HCT116 (cell line): ENCODE measurements around the gene TMEM178B. TPM values are rescaled to one million over a fixed set of nuclear protein-coding genes. Genes with fewer than 3 reads are reported as not detected.

Source experiments
- ATAC-seq: fragments of 200-7000 bp; cut with Tn5 transposase; 2 replicates; pipeline ENCODE4 v1.9.1; 2020; ENCODE audit warnings: mild to moderate bottlenecking, moderate library complexity
- BruUV-seq: library from RNA; stranded (reverse); fragments of 400-500 nt; replicated peaks from 2 replicates; lab custom pipeline; 2021; lab: Mats Ljungman, UMichigan
- CTCF ChIA-PET: fragments of 300-600 bp; sonication (Branson Sonifier 250); formaldehyde crosslinking; loops from one replicate; lab custom pipeline; 2021; ENCODE audit warnings: antibody characterized with exemption; lab: Charles Lee
- POLR2A ChIA-PET: fragments of 300-600, 350-600 bp; sonication (Branson Sonifier 250); formaldehyde crosslinking; loops from one replicate; lab custom pipeline; 2021; ENCODE audit warnings: antibody characterized with exemption; lab: Charles Lee
- RAD21 ChIA-PET, 2 experiments: fragments of 300-600 bp; sonication (Branson Sonifier 250); formaldehyde crosslinking; loops; one replicate each; lab custom pipeline; 2023; ENCODE audit warnings: low total read pairs in 2 of 2; ENCODE audit not compliant: uncharacterized antibody in 2 of 2, unreplicated experiment in 2 of 2, low non-redundant PET in 1 of 2; lab: Charles Lee
- DNase-seq: peaks from one replicate; pipeline ENCODE4 v3.0.0-alpha.2; 2010; ENCODE audit warnings: low read depth, low spot score
- H2AFZ ChIP-seq: fragments of 200-600 bp; shearing (Covaris generic), sonication (generic); 2 replicates; pipeline ENCODE4 v1.6.1; 2017; ENCODE audit warnings: low read depth, mixed run types, mixed read lengths, antibody characterized with exemption, low read length; ENCODE audit not compliant: poor library complexity, severe bottlenecking
- H3K27ac ChIP-seq: 2 replicates; pipeline ENCODE4 v1.5.1; 2012; ENCODE audit warnings: low read depth, low read length
- H3K27me3 ChIP-seq: fragments of 200-600 bp; sonication (generic); 2 replicates; pipeline ENCODE4 v1.6.1; 2016; ENCODE audit warnings: mixed run types, low read length, mixed read lengths; ENCODE audit not compliant: insufficient read depth
- H3K36me3 ChIP-seq, 2 experiments: fragments of 200-500 bp in 1 of 2; fragments of 200-600 bp in 1 of 2; sonication (Bioruptor generic) in 1 of 2; sonication (generic) in 1 of 2; 2 replicates each; pipeline versions ENCODE4 v1.5.1 to v1.6.1; 2014 to 2016; ENCODE audit warnings: low read length in 2 of 2, inconsistent platforms in 1 of 2, mixed read lengths in 1 of 2, mixed run types in 1 of 2; ENCODE audit not compliant: insufficient read depth in 2 of 2, control insufficient read depth in 1 of 2
- H3K4me1 ChIP-seq, 2 experiments: fragments of 200-600 bp in 1 of 2; sonication (generic) in 1 of 2; 2 replicates each; pipeline versions ENCODE4 v1.5.1 to v1.6.1; 2012 to 2017; ENCODE audit warnings: low read length in 2 of 2, inconsistent platforms in 1 of 2, mild to moderate bottlenecking in 1 of 2, mixed read lengths in 1 of 2, mixed run types in 1 of 2, moderate library complexity in 1 of 2; ENCODE audit not compliant: insufficient read depth in 2 of 2, control insufficient read depth in 1 of 2
- H3K4me2 ChIP-seq: fragments of 200-600 bp; sonication (generic); 2 replicates; pipeline ENCODE4 v1.6.1; 2017; ENCODE audit warnings: mixed run types, low read length, mixed read lengths
- H3K4me3 ChIP-seq, 2 experiments: fragments of 200-600 bp in 1 of 2; sonication (generic) in 1 of 2; replicated peaks in 1 of 2; 2 replicates each; pipeline ENCODE4 v1.5.1; 2011 to 2016; ENCODE audit warnings: low read length in 2 of 2, control low read depth in 1 of 2, low read depth in 1 of 2, mild to moderate bottlenecking in 1 of 2, mixed read lengths in 1 of 2, mixed run types in 1 of 2
- H3K79me2 ChIP-seq: fragments of 200-600 bp; sonication (generic); 2 replicates; pipeline ENCODE4 v1.6.1; 2017; ENCODE audit warnings: mild to moderate bottlenecking, mixed run types, low read length, moderate library complexity, mixed read lengths; ENCODE audit not compliant: insufficient read depth
- H3K9ac ChIP-seq: fragments of 200-600 bp; sonication (generic); 2 replicates; pipeline ENCODE4 v1.6.1; 2016; ENCODE audit warnings: low read length, mixed read lengths
- H3K9me2 ChIP-seq: fragments of 200-600 bp; sonication (generic), shearing (Covaris generic); 2 replicates; pipeline ENCODE4 v1.6.1; 2017; ENCODE audit warnings: mixed run types, mild to moderate bottlenecking, moderate library complexity; ENCODE audit not compliant: insufficient read depth
- H3K9me3 ChIP-seq, 2 experiments: fragments of 200-500 bp in 1 of 2; fragments of 200-600 bp in 1 of 2; sonication (Bioruptor generic) in 1 of 2; sonication (generic) in 1 of 2; 2 replicates each; pipeline ENCODE4 v1.6.1; 2014 to 2017; ENCODE audit warnings: low read length in 2 of 2, mixed read lengths in 2 of 2, inconsistent platforms in 1 of 2, low read depth in 1 of 2, mild to moderate bottlenecking in 1 of 2, mixed run types in 1 of 2, moderate library complexity in 1 of 2; ENCODE audit not compliant: control insufficient read depth in 1 of 2, insufficient read depth in 1 of 2
- H4K20me1 ChIP-seq: fragments of 200-600 bp; sonication (generic), shearing (Covaris generic); 2 replicates; pipeline ENCODE4 v1.6.1; 2017; ENCODE audit warnings: mixed run types, mild to moderate bottlenecking, moderate library complexity; ENCODE audit not compliant: insufficient read depth
- CBX3 ChIP-seq: IDR thresholded peaks from 2 replicates; pipeline ENCODE4 v1.6.1; 2012; ENCODE audit warnings: low read depth
- EZH2 ChIP-seq: fragments of 200-600 bp; sonication (generic); IDR thresholded peaks from 2 replicates; pipeline ENCODE4 v1.6.1; 2017; ENCODE audit warnings: antibody characterized with exemption, mixed run types
- FOSL1 ChIP-seq: IDR thresholded peaks from 2 replicates; pipeline ENCODE4 v1.6.1; 2012; ENCODE audit warnings: low read depth
- JUND ChIP-seq: IDR thresholded peaks from 2 replicates; pipeline ENCODE4 v1.6.1; 2012
- RAD21 ChIP-seq: IDR thresholded peaks from 2 replicates; pipeline ENCODE4 v1.6.1; 2012; ENCODE audit warnings: low read depth, mild to moderate bottlenecking
- SIN3A ChIP-seq: IDR thresholded peaks from 2 replicates; pipeline ENCODE4 v1.6.1; 2012; ENCODE audit warnings: low read depth
- TCF7L2 ChIP-seq: IDR thresholded peaks from 2 replicates; pipeline ENCODE4 v1.7.0; 2011; ENCODE audit warnings: borderline replicate concordance, inconsistent platforms; ENCODE audit not compliant: insufficient read depth, insufficient read length; ENCODE audit errors: extremely low read depth
- YY1 ChIP-seq: IDR thresholded peaks from 2 replicates; pipeline ENCODE4 v1.6.1; 2011; ENCODE audit warnings: low read length, low read depth, moderate library complexity, mild to moderate bottlenecking; ENCODE audit not compliant: insufficient replicate concordance; ENCODE audit errors: extremely low read depth
- ZFX ChIP-seq: fragments of 450-650 bp; IDR thresholded peaks from 2 replicates; pipeline ENCODE4 v1.6.1; 2017
- intact Hi-C: fragments of 100-400 bp; cut with micrococcal nuclease; formaldehyde crosslinking; loops from 2 replicates; pipeline ENCODE4 v1.10.0; 2022
- total RNA-seq: library from RNA; stranded (reverse); gene quantifications from one replicate; pipeline ENCODE4 v1.2.1, GENCODE V29; 2021; ENCODE audit not compliant: unreplicated experiment
- TF ChIP-seq, protein P1 (sequence below): IDR thresholded peaks from 2 replicates; pipeline ENCODE4 v1.6.1; 2011; ENCODE audit warnings: mild to moderate bottlenecking, low read length, moderate library complexity; ENCODE audit not compliant: insufficient replicate concordance; ENCODE audit errors: extremely low read depth
- TF ChIP-seq, protein P2 (sequence below), 3 experiments: fragments of 200-600 bp in 1 of 3; sonication (generic) in 1 of 3; IDR thresholded peaks in 2 of 3; conservative IDR thresholded peaks in 1 of 3; 2 replicates each; pipeline ENCODE4 v1.5.1; 2012 to 2017; ENCODE audit warnings: low read depth in 2 of 3, low read length in 2 of 3, antibody characterized with exemption in 1 of 3, borderline replicate concordance in 1 of 3, control low read depth in 1 of 3, mild to moderate bottlenecking in 1 of 3, mixed read lengths in 1 of 3, mixed run types in 1 of 3, moderate library complexity in 1 of 3; ENCODE audit not compliant: insufficient read depth in 1 of 3
- TF ChIP-seq, protein P3 (sequence below): IDR thresholded peaks from 2 replicates; pipeline ENCODE4 v1.6.1; 2012
- TF ChIP-seq, protein P4 (sequence below): IDR thresholded peaks from 2 replicates; pipeline ENCODE4 v1.6.1; 2012

Gene TMEM178B
- total RNA-seq, 1 experiment from 2014 or later: 0.02 TPM

DNA sequence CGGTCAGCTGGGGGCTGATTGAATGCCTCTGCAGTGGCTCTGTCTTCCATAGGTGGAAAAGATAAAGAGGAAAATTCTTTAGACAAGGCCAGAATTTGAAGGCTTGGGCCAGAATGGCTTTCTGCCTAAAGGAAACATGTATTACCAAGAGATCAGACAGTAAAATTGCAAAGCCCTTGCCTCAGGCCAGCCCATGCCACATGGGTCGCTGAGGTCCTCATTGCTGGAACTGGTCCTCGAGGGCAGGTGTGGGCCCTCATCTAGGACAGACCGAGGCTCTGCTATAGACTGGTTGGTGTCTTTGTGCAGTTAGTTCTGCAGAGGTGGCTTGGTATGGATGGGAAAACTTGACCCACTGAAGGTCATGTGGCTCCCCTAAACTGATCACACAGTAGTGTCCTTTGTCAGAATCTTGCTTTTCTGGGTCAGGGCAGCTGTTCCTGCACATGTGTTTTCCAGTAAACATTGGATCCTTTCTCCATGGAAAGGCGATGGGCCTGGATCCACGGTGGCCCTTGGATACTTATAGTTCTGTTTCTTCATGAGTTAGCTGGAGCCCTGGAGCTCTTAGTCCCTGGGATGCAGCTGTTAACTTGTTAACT lies 80.4 kb downstream of the TMEM178B start:
- Histone ChIP-seq H3K79me2 (no peaks in the 10 kb centered on the region), H3K9me3 (no peaks in the 10 kb centered on the region), H3K36me3 (no peaks in the 10 kb centered on the region), H3K27me3 (0 out of 2 replicates have a peak, but pooled peaks cover 2% of the 10 kb centered on the region), H3K9ac (no peak overlapping the region), H3K4me2 (no peak overlapping the region), H3K4me1 (peaks cover 6 to 10% of the 10 kb centered on the region in 2 experiments; a peak in 3 of 4 replicates), H4K20me1 (no peaks in the 10 kb centered on the region), H3K9me2 (no peaks in the 10 kb centered on the region), H3K4me3 (no peak overlapping the region), H2AFZ (no peak overlapping the region), H3K27ac (no peak overlapping the region)
- no TSS peak for BruUV-seq
- DNase-seq (no peak), ATAC-seq (no peak)
- ChIA-PET CTCF (no interaction called here), POLR2A (no interaction called here), RAD21 (no interaction called here)
- TF ChIP-seq ZFX (no peak), TCF7L2 (no peak), YY1 (no peak), EZH2 (no peak), RAD21 (no peak), JUND (no peak), FOSL1 (no peak), CBX3 (no peak), SIN3A (no peak)
- TF ChIP-seq, protein P1, sequence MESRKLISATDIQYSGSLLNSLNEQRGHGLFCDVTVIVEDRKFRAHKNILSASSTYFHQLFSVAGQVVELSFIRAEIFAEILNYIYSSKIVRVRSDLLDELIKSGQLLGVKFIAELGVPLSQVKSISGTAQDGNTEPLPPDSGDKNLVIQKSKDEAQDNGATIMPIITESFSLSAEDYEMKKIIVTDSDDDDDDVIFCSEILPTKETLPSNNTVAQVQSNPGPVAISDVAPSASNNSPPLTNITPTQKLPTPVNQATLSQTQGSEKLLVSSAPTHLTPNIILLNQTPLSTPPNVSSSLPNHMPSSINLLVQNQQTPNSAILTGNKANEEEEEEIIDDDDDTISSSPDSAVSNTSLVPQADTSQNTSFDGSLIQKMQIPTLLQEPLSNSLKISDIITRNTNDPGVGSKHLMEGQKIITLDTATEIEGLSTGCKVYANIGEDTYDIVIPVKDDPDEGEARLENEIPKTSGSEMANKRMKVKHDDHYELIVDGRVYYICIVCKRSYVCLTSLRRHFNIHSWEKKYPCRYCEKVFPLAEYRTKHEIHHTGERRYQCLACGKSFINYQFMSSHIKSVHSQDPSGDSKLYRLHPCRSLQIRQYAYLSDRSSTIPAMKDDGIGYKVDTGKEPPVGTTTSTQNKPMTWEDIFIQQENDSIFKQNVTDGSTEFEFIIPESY: no peak
- TF ChIP-seq, protein P2, sequence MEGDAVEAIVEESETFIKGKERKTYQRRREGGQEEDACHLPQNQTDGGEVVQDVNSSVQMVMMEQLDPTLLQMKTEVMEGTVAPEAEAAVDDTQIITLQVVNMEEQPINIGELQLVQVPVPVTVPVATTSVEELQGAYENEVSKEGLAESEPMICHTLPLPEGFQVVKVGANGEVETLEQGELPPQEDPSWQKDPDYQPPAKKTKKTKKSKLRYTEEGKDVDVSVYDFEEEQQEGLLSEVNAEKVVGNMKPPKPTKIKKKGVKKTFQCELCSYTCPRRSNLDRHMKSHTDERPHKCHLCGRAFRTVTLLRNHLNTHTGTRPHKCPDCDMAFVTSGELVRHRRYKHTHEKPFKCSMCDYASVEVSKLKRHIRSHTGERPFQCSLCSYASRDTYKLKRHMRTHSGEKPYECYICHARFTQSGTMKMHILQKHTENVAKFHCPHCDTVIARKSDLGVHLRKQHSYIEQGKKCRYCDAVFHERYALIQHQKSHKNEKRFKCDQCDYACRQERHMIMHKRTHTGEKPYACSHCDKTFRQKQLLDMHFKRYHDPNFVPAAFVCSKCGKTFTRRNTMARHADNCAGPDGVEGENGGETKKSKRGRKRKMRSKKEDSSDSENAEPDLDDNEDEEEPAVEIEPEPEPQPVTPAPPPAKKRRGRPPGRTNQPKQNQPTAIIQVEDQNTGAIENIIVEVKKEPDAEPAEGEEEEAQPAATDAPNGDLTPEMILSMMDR (IDR thresholded peaks at IDR 0.05 in 2 of 3, conservative IDR thresholded peaks at IDR 0.05 in 1 of 3; ENCODE audit: borderline replicate concordance in 1 of 3, insufficient read depth in 1 of 3, low read depth in 2 of 3, low read length in 2 of 3): no peak
- TF ChIP-seq, protein P3, sequence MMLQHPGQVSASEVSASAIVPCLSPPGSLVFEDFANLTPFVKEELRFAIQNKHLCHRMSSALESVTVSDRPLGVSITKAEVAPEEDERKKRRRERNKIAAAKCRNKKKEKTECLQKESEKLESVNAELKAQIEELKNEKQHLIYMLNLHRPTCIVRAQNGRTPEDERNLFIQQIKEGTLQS: no peak
- TF ChIP-seq, protein P4, sequence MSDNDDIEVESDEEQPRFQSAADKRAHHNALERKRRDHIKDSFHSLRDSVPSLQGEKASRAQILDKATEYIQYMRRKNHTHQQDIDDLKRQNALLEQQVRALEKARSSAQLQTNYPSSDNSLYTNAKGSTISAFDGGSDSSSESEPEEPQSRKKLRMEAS: no peak
- intact Hi-C loops: no loop called here
